H1 (cell line): ENCODE measurements around the gene CPA4. TPM values are rescaled to one million over a fixed set of nuclear protein-coding genes. Genes with fewer than 3 reads are reported as not detected.

ENCODE experiments used
- CTCF ChIA-PET: fragments of 300-600 bp; sonication (Branson Sonifier 250); formaldehyde crosslinking; loops from one replicate; lab custom pipeline; 2021; ENCODE audit not compliant: partially characterized antibody; lab: Charles Lee
- POLR2A ChIA-PET: fragments of 300-600 bp; sonication (Branson Sonifier 250); formaldehyde crosslinking; loops from one replicate; lab custom pipeline; 2021; ENCODE audit warnings: inconsistent platforms; ENCODE audit not compliant: partially characterized antibody; lab: Charles Lee
- DNase-seq, 2 experiments: peaks; one replicate each; pipeline versions ENCODE4 v3.0.0 to v3.0.0-alpha.2; 2010 to 2022; ENCODE audit warnings: low spot score in 2 of 2, low read depth in 1 of 2, mixed read lengths in 1 of 2
- FAIRE-seq: peaks from 2 replicates; lab custom pipeline; 2011; peaks lifted over from hg19 to GRCh38; lab: Jason Lieb, UNC
- H2AFZ ChIP-seq: 2 replicates; pipeline ENCODE4 v1.8.1; 2012; ENCODE audit warnings: low read length, inconsistent platforms
- H2AK5ac ChIP-seq: 2 replicates; pipeline ENCODE4 v1.6.1; 2013; ENCODE audit warnings: low read depth, low read length
- H2BK120ac ChIP-seq: replicated peaks from 2 replicates; pipeline ENCODE3; 2013; ENCODE audit warnings: low read depth, low read length, inconsistent platforms
- H2BK12ac ChIP-seq: 2 replicates; pipeline ENCODE4 v1.6.1; 2013; ENCODE audit warnings: low read depth, low read length
- H2BK15ac ChIP-seq: 2 replicates; pipeline ENCODE4 v1.6.1; 2013; ENCODE audit warnings: low read length
- H2BK20ac ChIP-seq: 2 replicates; pipeline ENCODE4 v1.6.1; 2013; ENCODE audit warnings: low read length
- H2BK5ac ChIP-seq: 2 replicates; pipeline ENCODE4 v1.6.1; 2013; ENCODE audit warnings: low read depth, low read length
- H3K14ac ChIP-seq: 2 replicates; pipeline ENCODE4 v1.6.1; 2013; ENCODE audit warnings: inconsistent platforms; ENCODE audit not compliant: insufficient read length
- H3K18ac ChIP-seq: 2 replicates; pipeline ENCODE4 v1.6.1; 2013; ENCODE audit warnings: low read length; ENCODE audit errors: extremely low read depth
- H3K23ac ChIP-seq: 2 replicates; pipeline ENCODE4 v1.6.1; 2013; ENCODE audit warnings: inconsistent platforms; ENCODE audit not compliant: insufficient read length
- H3K23me2 ChIP-seq: 2 replicates; pipeline ENCODE4 v1.6.1; 2013; ENCODE audit warnings: low read depth, low read length
- H3K27ac ChIP-seq: 2 replicates; pipeline ENCODE4 v1.6.1; 2011; ENCODE audit warnings: low read depth, low read length, inconsistent platforms
- H3K27me3 ChIP-seq, 4 experiments: replicated peaks in 1 of 4; 1 replicate in 1 of 4; 2 replicates in 3 of 4; pipeline versions ENCODE4 v1.6.1 to v1.8.1; 2011 to 2013; ENCODE audit warnings: low read length in 3 of 4, mild to moderate bottlenecking in 3 of 4, inconsistent platforms in 2 of 4, mixed read lengths in 2 of 4, moderate library complexity in 1 of 4; ENCODE audit not compliant: control insufficient read depth in 3 of 4, insufficient read depth in 3 of 4; ENCODE audit errors: extremely low read depth in 1 of 4
- H3K36me3 ChIP-seq, 4 experiments: 2 replicates each; pipeline versions ENCODE4 v1.6.1 to v1.8.1; 2011 to 2013; ENCODE audit warnings: mild to moderate bottlenecking in 4 of 4, low read length in 3 of 4, moderate library complexity in 2 of 4, control low read depth in 1 of 4, inconsistent platforms in 1 of 4; ENCODE audit not compliant: insufficient read depth in 4 of 4, control insufficient read depth in 2 of 4
- H3K4ac ChIP-seq: replicated peaks from 2 replicates; pipeline ENCODE3; 2013; ENCODE audit warnings: low read length, low read depth, mixed read lengths, inconsistent platforms; ENCODE audit not compliant: insufficient read length
- H3K4me1 ChIP-seq, 4 experiments: replicated peaks in 1 of 4; 1 replicate in 1 of 4; 2 replicates in 3 of 4; pipeline versions ENCODE4 v1.6.1 to v1.8.1; 2011 to 2013; ENCODE audit warnings: low read length in 3 of 4, inconsistent platforms in 2 of 4, mixed read lengths in 1 of 4; ENCODE audit not compliant: insufficient read depth in 4 of 4, control insufficient read depth in 3 of 4
- H3K4me2 ChIP-seq, 2 experiments: 2 replicates each; pipeline versions ENCODE4 v1.6.1 to v1.8.1; 2011 to 2013; ENCODE audit warnings: low read depth in 2 of 2, low read length in 2 of 2, control low read depth in 1 of 2, inconsistent platforms in 1 of 2, mild to moderate bottlenecking in 1 of 2; ENCODE audit not compliant: insufficient read depth in 1 of 2
- H3K4me3 ChIP-seq, 4 experiments: fragments of 200-600, 300-600 bp in 1 of 4; sonication (generic), shearing (Covaris generic), sonication (Bioruptor Twin) in 1 of 4; 2 replicates each; pipeline versions ENCODE4 v1.5.1 to v1.8.1; 2011 to 2016; ENCODE audit warnings: low read length in 4 of 4, low read depth in 3 of 4, control low read depth in 2 of 4, inconsistent platforms in 2 of 4, mild to moderate bottlenecking in 2 of 4, mixed read lengths in 1 of 4, moderate library complexity in 1 of 4; ENCODE audit not compliant: insufficient read depth in 2 of 4; ENCODE audit errors: extremely low read depth in 1 of 4
- H3K56ac ChIP-seq: replicated peaks from 2 replicates; pipeline ENCODE3; 2013; ENCODE audit warnings: low read depth, mild to moderate bottlenecking, mixed read lengths, low read length, inconsistent platforms; ENCODE audit not compliant: insufficient read length
- H3K79me1 ChIP-seq: 2 replicates; pipeline ENCODE4 v1.6.1; 2013; ENCODE audit warnings: low read depth, low read length, control low read depth
- H3K79me2 ChIP-seq, 2 experiments: 2 replicates each; pipeline versions ENCODE4 v1.6.1 to v1.8.1; 2012 to 2013; ENCODE audit warnings: low read length in 2 of 2, mild to moderate bottlenecking in 2 of 2, inconsistent platforms in 1 of 2; ENCODE audit not compliant: insufficient read depth in 2 of 2, control insufficient read depth in 1 of 2
- H3K9ac ChIP-seq, 4 experiments: replicated peaks in 1 of 4; 1 replicate in 1 of 4; 2 replicates in 3 of 4; pipeline versions ENCODE4 v1.6.1 to v1.8.1; 2011 to 2013; ENCODE audit warnings: low read depth in 3 of 4, low read length in 3 of 4, control low read depth in 2 of 4, mild to moderate bottlenecking in 2 of 4, moderate library complexity in 2 of 4, inconsistent platforms in 1 of 4; ENCODE audit errors: extremely low read depth in 1 of 4
- H3K9me3 ChIP-seq, 2 experiments: 2 replicates each; pipeline versions ENCODE4 v1.6.1 to v1.8.1; 2012 to 2013; ENCODE audit warnings: mild to moderate bottlenecking in 2 of 2, moderate library complexity in 2 of 2, control low read depth in 1 of 2, inconsistent platforms in 1 of 2, low read depth in 1 of 2, low read length in 1 of 2, mixed read lengths in 1 of 2; ENCODE audit not compliant: insufficient read depth in 2 of 2
- H4K20me1 ChIP-seq, 2 experiments: replicated peaks in 1 of 2; 2 replicates each; pipeline versions ENCODE3 to v1.8.1; 2011 to 2013; ENCODE audit warnings: inconsistent platforms in 2 of 2, low read length in 2 of 2, mild to moderate bottlenecking in 1 of 2; ENCODE audit not compliant: insufficient read depth in 2 of 2, control insufficient read depth in 1 of 2
- H4K5ac ChIP-seq: 2 replicates; pipeline ENCODE4 v1.6.1; 2013; ENCODE audit warnings: low read length, low read depth, mixed read lengths, inconsistent platforms; ENCODE audit not compliant: insufficient read length
- H4K8ac ChIP-seq: 2 replicates; pipeline ENCODE4 v1.8.0; 2013; ENCODE audit warnings: mild to moderate bottlenecking, moderate library complexity, low read length, inconsistent platforms; ENCODE audit not compliant: insufficient read depth; ENCODE audit errors: extremely low read depth
- H4K91ac ChIP-seq: replicated peaks from 2 replicates; pipeline ENCODE3; 2013; ENCODE audit warnings: low read length, mixed read lengths, inconsistent platforms; ENCODE audit not compliant: insufficient read length
- JUN ChIP-seq: IDR thresholded peaks from 2 replicates; pipeline ENCODE4 v1.6.1; 2011; ENCODE audit warnings: low read depth, mild to moderate bottlenecking, improper control_type of control experiment, low read length
- KDM4A ChIP-seq: IDR thresholded peaks from one replicate; pipeline ENCODE4 v1.7.1; 2012; ENCODE audit warnings: low read depth, mild to moderate bottlenecking, moderate library complexity, low read length, inconsistent platforms; ENCODE audit not compliant: severe bottlenecking
- MAFK ChIP-seq: IDR thresholded peaks from 2 replicates; pipeline ENCODE4 v1.6.1; 2012; ENCODE audit warnings: low read depth, mild to moderate bottlenecking, improper control_type of control experiment, low read length
- TBP ChIP-seq: IDR thresholded peaks from 2 replicates; pipeline ENCODE4 v1.6.1; 2011; ENCODE audit warnings: low read depth, low read length, improper control_type of control experiment
- TCF12 ChIP-seq: IDR thresholded peaks from 2 replicates; pipeline ENCODE4 v1.6.1; 2011; ENCODE audit warnings: low read depth, mild to moderate bottlenecking, low read length
- WGBS, 2 experiments: shearing (Covaris generic) in 1 of 2; methylation state at CpG; one replicate each; pipeline versions ENCODE4 v1.1.6 to v1.1.7; 2013 to 2015; ENCODE audit warnings: low lambda C conversion rate in 2 of 2, mixed read lengths in 2 of 2, inconsistent platforms in 1 of 2, low coverage in 1 of 2, missing lambda C conversion rate in 1 of 2; ENCODE audit not compliant: insufficient replicate concordance in 2 of 2, insufficient coverage in 1 of 2, insufficient read length in 1 of 2; ENCODE audit errors: extremely low coverage in 1 of 2, missing lambda C conversion rate in 1 of 2; 5-methylcytosine and 5-hydroxymethylcytosine counted together
- polyA plus RNA-seq, 7 experiments: library from polyadenylated mRNA; depleted of rRNA in 3 of 7; stranded (reverse) in 5 of 7; unstranded in 2 of 7; fragments of >200 nt in 5 of 7; fragments of 200-250 nt in 2 of 7; gene quantifications; 1 replicate in 5 of 7; 2 replicates in 1 of 7; 4 replicates in 1 of 7; pipeline versions ENCODE4 v1.2.1 to v1.2.3, GENCODE V29; 2011 to 2013; ENCODE audit warnings: missing spikeins in 2 of 7, mixed read lengths in 2 of 7
- total RNA-seq: library from RNA; stranded (reverse); fragmentation: NEBNext Ultra II Directional; extraction: Animal tissue kit (Norgen Biotek cat#: 25700); gene quantifications from 2 replicates; pipeline ENCODE4 v1.2.1, GENCODE V29; 2021

Gene CPA4
- total and polyA plus RNA-seq, 2 of the 8 experiments (the other 6 are each of a cell fraction or from before 2014, with no cell fraction given): 0.03 TPM; not detected in 1

DNA sequence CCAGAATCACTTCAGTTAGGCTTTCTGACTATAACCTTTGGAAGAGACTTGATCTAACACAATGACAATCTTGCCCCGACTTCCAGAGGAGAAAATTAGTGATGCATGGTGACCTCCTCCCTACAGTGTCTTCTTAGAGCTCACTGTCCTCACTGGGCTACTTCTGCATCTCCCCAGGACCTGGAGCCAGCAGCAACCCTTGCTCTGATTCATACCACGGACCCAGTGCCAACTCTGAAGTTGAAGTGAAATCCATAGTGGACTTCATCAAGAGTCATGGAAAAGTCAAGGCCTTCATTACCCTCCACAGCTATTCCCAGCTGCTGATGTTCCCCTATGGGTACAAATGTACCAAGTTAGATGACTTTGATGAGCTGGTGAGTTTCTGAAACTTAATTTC, 13.7 kb upstream of the CPA4 start:
- H2BK15ac ChIP-seq: no peak overlapping the region
- H3K4me1 ChIP-seq: peaks cover 0 to 10% (median 5%) of the 10 kb centered on the region in 4 experiments; a peak in 6 of 7 replicates
- no peaks in the 10 kb centered on the region for H3K36me3 ChIP-seq
- no peak overlapping the region for H2BK5ac ChIP-seq
- no peak overlapping the region for H3K18ac ChIP-seq
- no peaks in the 10 kb centered on the region for H3K79me2 ChIP-seq
- H3K27me3 ChIP-seq: no peaks in the 10 kb centered on the region
- POLR2A ChIA-PET: interaction anchor here (0.5 kb wide), 1 partner anchor 28 kb away, joined by 3 read pairs; no protein-coding TSS in a partner anchor
- no peak overlapping the region for H4K91ac ChIP-seq
- H4K5ac ChIP-seq: no peak overlapping the region
- H2AK5ac ChIP-seq: no peak overlapping the region
- TF ChIP-seq JUN (no peak), MAFK (no peak), TCF12 (no peak), KDM4A (no peak), TBP (no peak)
- TF ChIP-seq, all 59 proteins: peak for 0
- Histone ChIP-seq H3K14ac (no peak overlapping the region), H3K56ac (no peak overlapping the region), H4K8ac (no peak overlapping the region), H3K4me2 (no peak overlapping the region), H3K27ac (no peak overlapping the region), H3K79me1 (no peaks in the 10 kb centered on the region), H2BK12ac (no peak overlapping the region), H4K20me1 (no peaks in the 10 kb centered on the region), H2BK20ac (no peak overlapping the region), H3K9ac (no peak overlapping the region), H3K4ac (no peak overlapping the region), H3K9me3 (no peaks in the 10 kb centered on the region), H3K4me3 (no peak overlapping the region), H2AFZ (no peak overlapping the region), H3K23me2 (no peaks in the 10 kb centered on the region; the same call in 1 of the 2 replicates), H3K23ac (no peak overlapping the region), H2BK120ac (no peak overlapping the region)
- no peak for DNase-seq
- 96% methylated on average over 2 of the region's 2 CpGs; no CpG with 5 or more reads in 1 of the 2 experiments for WGBS, 2 experiments
- no peak for FAIRE-seq
- CTCF ChIA-PET: interaction anchor here (0.6 to 2.5 kb wide), 2 partner anchors 17 to 119 kb away, joined by 3 to 7 read pairs; no protein-coding TSS in a partner anchor
